CD14-positive monocyte (primary cell): ENCODE results near the gene SLC38A10. TPM values are rescaled to one million over a fixed set of nuclear protein-coding genes. Genes with fewer than 3 reads are reported as not detected.

ENCODE experiments used
- DNase-seq, 3 donors: peaks; one replicate each; pipeline ENCODE4 v3.0.0-alpha.2; 2011 to 2022
- H2AFZ ChIP-seq: 2 replicates; pipeline ENCODE4 v1.6.0; 2012; ENCODE audit warnings: mild to moderate bottlenecking, low read depth, low read length, inconsistent platforms; ENCODE audit not compliant: insufficient read depth, poor library complexity, severe bottlenecking
- H3K27ac ChIP-seq, 2 donors: 1 replicate in 1 of 2; 2 replicates in 1 of 2; pipeline ENCODE4 v1.5.1; 2012 to 2013; ENCODE audit warnings: low read length in 2 of 2, control low read depth in 1 of 2, inconsistent platforms in 1 of 2, low read depth in 1 of 2, mild to moderate bottlenecking in 1 of 2
- H3K27me3 ChIP-seq, 2 donors: one replicate each; pipeline versions ENCODE4 v1.6.0 to v1.6.1; 2011 to 2013; ENCODE audit warnings: low read length in 2 of 2; ENCODE audit not compliant: control insufficient read depth in 2 of 2, insufficient read depth in 2 of 2
- H3K36me3 ChIP-seq, 2 donors: replicated peaks in 1 of 2; 1 replicate in 1 of 2; 2 replicates in 1 of 2; pipeline versions ENCODE4 v1.5.1 to v1.6.1; 2012 to 2013; ENCODE audit warnings: low read length in 2 of 2, control low read depth in 1 of 2, inconsistent platforms in 1 of 2, mild to moderate bottlenecking in 1 of 2; ENCODE audit not compliant: insufficient read depth in 2 of 2, control insufficient read depth in 1 of 2
- H3K4me1 ChIP-seq, 2 donors: 1 replicate in 1 of 2; 2 replicates in 1 of 2; pipeline versions ENCODE4 v1.5.1 to v1.6.1; 2012 to 2013; ENCODE audit warnings: low read length in 2 of 2, control low read depth in 1 of 2, inconsistent platforms in 1 of 2, mild to moderate bottlenecking in 1 of 2, moderate library complexity in 1 of 2; ENCODE audit not compliant: insufficient read depth in 2 of 2, control insufficient read depth in 1 of 2
- H3K4me2 ChIP-seq: replicated peaks from 2 replicates; pipeline ENCODE3; 2012; ENCODE audit warnings: low read length, moderate library complexity, mild to moderate bottlenecking; ENCODE audit not compliant: poor library complexity, severe bottlenecking; ENCODE audit errors: extremely low read depth
- H3K4me3 ChIP-seq, 3 experiments: fragments of 200-600 bp in 1 of 3; sonication (generic) in 1 of 3; replicated peaks in 1 of 3; 1 replicate in 2 of 3; 2 replicates in 1 of 3; pipeline ENCODE4 v1.5.1; 2011 to 2013; ENCODE audit warnings: low read length in 3 of 3, mild to moderate bottlenecking in 3 of 3, control low read depth in 2 of 3, low read depth in 2 of 3, inconsistent platforms in 1 of 3, moderate library complexity in 1 of 3
- H3K79me2 ChIP-seq: 2 replicates; pipeline ENCODE4 v1.6.0; 2012; ENCODE audit warnings: mild to moderate bottlenecking, control low read depth, inconsistent platforms, low read length, moderate library complexity; ENCODE audit not compliant: insufficient read depth
- H3K9ac ChIP-seq: 2 replicates; pipeline ENCODE4 v1.6.0; 2017; ENCODE audit warnings: low read length, mild to moderate bottlenecking; ENCODE audit not compliant: insufficient read depth, poor library complexity, severe bottlenecking
- H3K9me3 ChIP-seq, 2 donors: replicated peaks in 1 of 2; 1 replicate in 1 of 2; 2 replicates in 1 of 2; pipeline versions ENCODE4 v1.5.1 to v1.6.1; 2012 to 2013; ENCODE audit warnings: low read length in 2 of 2, control low read depth in 1 of 2; ENCODE audit not compliant: control insufficient read depth in 1 of 2, insufficient read depth in 1 of 2
- H4K20me1 ChIP-seq: 2 replicates; pipeline ENCODE4 v1.6.0; 2012; ENCODE audit warnings: mild to moderate bottlenecking, low read length, control low read depth, moderate library complexity; ENCODE audit not compliant: insufficient read depth
- H3K27ac Mint-ChIP-seq, 7 donors: one replicate each; pipeline ENCODE4 v1.8.0; 2020; ENCODE audit warnings: mild to moderate bottlenecking in 7 of 7, mixed read lengths in 7 of 7, moderate library complexity in 6 of 7, inconsistent platforms in 2 of 7
- H3K27me3 Mint-ChIP-seq, 3 donors: one replicate each; pipeline ENCODE4 v1.8.0; 2021 to 2022; ENCODE audit warnings: low read depth in 3 of 3, mild to moderate bottlenecking in 3 of 3, mixed read lengths in 3 of 3, moderate library complexity in 3 of 3, inconsistent platforms in 1 of 3
- H3K36me3 Mint-ChIP-seq, 2 donors: one replicate each; pipeline ENCODE4 v1.8.0; 2020; ENCODE audit warnings: mixed read lengths in 2 of 2, inconsistent platforms in 1 of 2, mild to moderate bottlenecking in 1 of 2
- H3K4me1 Mint-ChIP-seq: one replicate; pipeline ENCODE4 v1.8.0; 2020; ENCODE audit warnings: mild to moderate bottlenecking, mixed read lengths
- H3K4me3 Mint-ChIP-seq, 2 donors: one replicate each; pipeline ENCODE4 v1.8.0; 2020; ENCODE audit warnings: mild to moderate bottlenecking in 2 of 2, mixed read lengths in 2 of 2, moderate library complexity in 1 of 2
- H3K9me3 Mint-ChIP-seq, 7 donors: one replicate each; pipeline ENCODE4 v1.8.0; 2020 to 2022; ENCODE audit warnings: mixed read lengths in 7 of 7, mild to moderate bottlenecking in 6 of 7, moderate library complexity in 6 of 7, inconsistent platforms in 2 of 7
- CTCF ChIP-seq: fragments of 200-600 bp; IDR thresholded peaks from one replicate; pipeline ENCODE4 v1.8.0; 2022; ENCODE audit warnings: antibody characterized with exemption, mild to moderate bottlenecking
- WGBS: methylation state at CpG from one replicate; pipeline ENCODE4 v1.1.5; 2013; ENCODE audit warnings: missing lambda C conversion rate; ENCODE audit not compliant: insufficient coverage; 5-methylcytosine and 5-hydroxymethylcytosine counted together
- intact Hi-C, 2 donors: fragments of 100-400 bp; cut with micrococcal nuclease; formaldehyde crosslinking; loops; one replicate each; pipeline versions ENCODE4 v1.15.0 to v1.15.1; 2023
- polyA plus RNA-seq, 3 donors: library from polyadenylated mRNA; depleted of rRNA in 1 of 3; unstranded in 2 of 3; stranded (reverse) in 1 of 3; fragments of 300-500 nt in 2 of 3; fragments of >200 nt in 1 of 3; fragmentation: Illumina TruSeq in 2 of 3; gene quantifications; 1 replicate in 2 of 3; 2 replicates in 1 of 3; pipeline ENCODE4 v1.2.3, GENCODE V29; 2012 to 2021

Gene SLC38A10
- polyA plus RNA-seq, 3 donors, result 50.8 to 76.1 (median 68.4) TPM

- no peak overlapping the region for H3K4me3 Mint-ChIP-seq
- H3K9ac ChIP-seq, result no peak overlapping the region
- DNase-seq, result no peak
- no peak overlapping the region for H3K4me3 ChIP-seq
- no peaks in the 10 kb centered on the region for H3K9me3 ChIP-seq
- H3K79me2 ChIP-seq, result peaks cover 25% of the 10 kb centered on the region
- H3K36me3 Mint-ChIP-seq, result no peaks in the 10 kb centered on the region
- no peak overlapping the region for H2AFZ ChIP-seq
- no peak overlapping the region for H3K27ac ChIP-seq
- H3K9me3 Mint-ChIP-seq, result peaks cover 0 to 2% (median 0%) of the 10 kb centered on the region in 7 donors
- no peak overlapping the region for H3K4me2 ChIP-seq
- WGBS, result 98% methylated on average over 8 of the region's 11 CpGs
- H3K27me3 Mint-ChIP-seq, result peaks cover 2 to 13% (median 3%) of the 10 kb centered on the region in 3 donors
- intact Hi-C loops, result no loop called here
- H3K27me3 ChIP-seq, result no peaks in the 10 kb centered on the region
- no peak for TF ChIP-seq CTCF
- no peaks in the 10 kb centered on the region for H4K20me1 ChIP-seq
- peaks cover 24% of the 10 kb centered on the region for H3K4me1 Mint-ChIP-seq
- no peak overlapping the region for H3K27ac Mint-ChIP-seq
- H3K4me1 ChIP-seq, result peaks cover 22 to 33% of the 10 kb centered on the region in 2 donors
- no peaks in the 10 kb centered on the region for H3K36me3 ChIP-seq
These were observed 3.4 kb upstream of the SLC38A10 start for GRCh38 chr17:81298325-81298990.

GRCh38 chr17:81295676-81296381 lies 722 bp upstream of the SLC38A10 start:
- H3K9ac ChIP-seq, result peak overlapping the region; percentile 98
- H3K4me1 ChIP-seq, result peaks cover 46 to 52% of the 10 kb centered on the region in 2 donors
- peak overlapping the region; percentile 93 to 96 for H3K4me3 Mint-ChIP-seq
- peaks cover 2 to 3% (median 2%) of the 10 kb centered on the region in 3 donors for H3K27me3 Mint-ChIP-seq
- peak overlapping the region; percentile 97 for H3K4me2 ChIP-seq
- H3K4me3 ChIP-seq, result peak overlapping the region; percentile 64 to 95 (median 81)
- peak overlapping the region; percentile 79 to 95 for H3K27ac ChIP-seq
- no peaks in the 10 kb centered on the region for H3K27me3 ChIP-seq
- H3K36me3 Mint-ChIP-seq, result peaks cover 2 to 7% of the 10 kb centered on the region in 2 donors
- 24% methylated on average over 10 of the region's 22 CpGs for WGBS
- H4K20me1 ChIP-seq, result peaks cover 6% of the 10 kb centered on the region
- intact Hi-C loops, result loop anchor here in 1 of 2 donors (2.0 kb wide), 1 partner anchor 99 kb away; the partner anchor contains the start of gene BAHCC1
- no peaks in the 10 kb centered on the region for H3K9me3 ChIP-seq
- DNase-seq, result peak; percentile 23 to 42 (median 32)
- TF ChIP-seq CTCF, result peak; percentile 53
- no peaks in the 10 kb centered on the region for H3K36me3 ChIP-seq
- H3K27ac Mint-ChIP-seq, result peak overlapping the region; percentile 97 to 99 (median 98)
- peaks cover 51% of the 10 kb centered on the region for H3K79me2 ChIP-seq
- H3K9me3 Mint-ChIP-seq, result peaks cover 0 to 2% (median 0%) of the 10 kb centered on the region in 7 donors
- H2AFZ ChIP-seq, result peak overlapping the region; percentile 85
- H3K4me1 Mint-ChIP-seq, result peaks cover 41% of the 10 kb centered on the region
